MM.1S (cell line): ENCODE data around the gene NANS.

Experiments used
- CTCF ChIP-seq: fragments of 300-600 bp; sonication (generic); IDR thresholded peaks from 2 replicates; pipeline ENCODE4 v1.5.1; 2016; ENCODE audit warnings: antibody characterized with exemption, low read length, mixed read lengths
- EZH2 ChIP-seq: fragments of 300-600 bp; sonication (generic); optimal IDR thresholded peaks from 2 replicates; pipeline ENCODE3; 2017; ENCODE audit warnings: low read depth, mild to moderate bottlenecking, antibody characterized with exemption, low read length, mixed read lengths

GRCh38 chr9:98078895-98079294, 22.4 kb downstream of the NANS start:
- no peak for TF ChIP-seq CTCF
- TF ChIP-seq EZH2, result no peak
